ENCODE data around the gene ZNF473.

ZNF473 gene

GRCh38 chr19:50025794-50026549 is at the start of gene ZNF473:
Gene ZNF473, plus strand, starts transcription at chr19:50026005. Its CDS starts 5,078 bp downstream, at chr19:50031083.
- peak; percentile 79 to 82 for DNase-seq (ENCODE audit: extremely low read depth in 1 of 2, low read depth in 1 of 2)

- DNase-seq (ENCODE audit: extremely low read depth in 1 of 2, low read depth in 1 of 2): no peak
Observed at GRCh38 chr19:49976496-49976895, 49.3 kb upstream of the ZNF473 start.

- no peak for DNase-seq (ENCODE audit: extremely low read depth in 1 of 2, low read depth in 1 of 2)
Observed at GRCh38 chr19:49977076-49977475, 48.7 kb upstream of the ZNF473 start.

GRCh38 chr19:49977881-49978280 is 47.9 kb upstream of the ZNF473 start:
- DNase-seq (ENCODE audit: extremely low read depth in 1 of 2, low read depth in 1 of 2): no peak

- no peak for DNase-seq (ENCODE audit: extremely low read depth in 1 of 2, low read depth in 1 of 2)
Observed at GRCh38 chr19:49978324-49978723, 47.5 kb upstream of the ZNF473 start.

- no peak for DNase-seq (ENCODE audit: extremely low read depth in 1 of 2, low read depth in 1 of 2)
Observed at GRCh38 chr19:49981603-49982593, 43.9 kb upstream of the ZNF473 start.

- DNase-seq (ENCODE audit: extremely low read depth in 1 of 2, low read depth in 1 of 2): peak; percentile 45 to 72
Observed at GRCh38 chr19:49983645-49984229, 42.1 kb upstream of the ZNF473 start.

- DNase-seq (ENCODE audit: extremely low read depth in 1 of 2, low read depth in 1 of 2): no peak
Observed at GRCh38 chr19:49984491-49984890, 41.3 kb upstream of the ZNF473 start.

- DNase-seq (ENCODE audit: extremely low read depth in 1 of 2, low read depth in 1 of 2): no peak
Observed at GRCh38 chr19:49985871-49986270, 39.9 kb upstream of the ZNF473 start.

- DNase-seq (ENCODE audit: extremely low read depth in 1 of 2, low read depth in 1 of 2): no peak
Observed at GRCh38 chr19:49986354-49986753, 39.5 kb upstream of the ZNF473 start.

GRCh38 chr19:49987159-49987698 is 38.6 kb upstream of the ZNF473 start:
- peak; percentile 52 to 53 for DNase-seq (ENCODE audit: extremely low read depth in 1 of 2, low read depth in 1 of 2)

- DNase-seq (ENCODE audit: extremely low read depth in 1 of 2, low read depth in 1 of 2): no peak
Observed at GRCh38 chr19:49988007-49988406, 37.8 kb upstream of the ZNF473 start.

- DNase-seq (ENCODE audit: extremely low read depth in 1 of 2, low read depth in 1 of 2): no peak
Observed at GRCh38 chr19:49988433-49988832, 37.4 kb upstream of the ZNF473 start.

- no peak for DNase-seq (ENCODE audit: extremely low read depth in 1 of 2, low read depth in 1 of 2)
Observed at GRCh38 chr19:49997709-49998108, 28.1 kb upstream of the ZNF473 start.

GRCh38 chr19:49999371-50000010 is 26.3 kb upstream of the ZNF473 start:
- DNase-seq (ENCODE audit: extremely low read depth in 1 of 2, low read depth in 1 of 2): no peak

GRCh38 chr19:50000038-50000840 is 25.6 kb upstream of the ZNF473 start:
- DNase-seq (ENCODE audit: extremely low read depth in 1 of 2, low read depth in 1 of 2): no peak

- no peak for DNase-seq (ENCODE audit: extremely low read depth in 1 of 2, low read depth in 1 of 2)
Observed at GRCh38 chr19:50000841-50001557, 24.8 kb upstream of the ZNF473 start.

GRCh38 chr19:50001775-50002174 is 24.0 kb upstream of the ZNF473 start:
- no peak for DNase-seq (ENCODE audit: extremely low read depth in 1 of 2, low read depth in 1 of 2)

GRCh38 chr19:50002386-50002960 is 23.3 kb upstream of the ZNF473 start:
- DNase-seq (ENCODE audit: extremely low read depth in 1 of 2, low read depth in 1 of 2): no peak

All from activated CD8-positive, alpha-beta memory T cell treated with anti-CD3 and anti-CD28 coated beads for 1 hour (primary cell).